Measurements from ENCODE around the gene CCBE1.

GRCh38 chr18:59649591-59649990 lies 47.6 kb downstream of the CCBE1 start:
- TF ChIP-seq GATA2 (IDR thresholded peaks at IDR 0.05; ENCODE audit: low read depth, low read length) (no peak), GATA3 (IDR thresholded peaks at IDR 0.05; ENCODE audit: low read depth, low read length) (no peak)
